Muscle of back (tissue), 13 donors: ENCODE measurements around the gene ACTA2. TPM values are rescaled to one million over a fixed set of nuclear protein-coding genes. Genes with fewer than 3 reads are reported as not detected.

Experiments used
- DNase-seq, 3 donors: peaks; one replicate each; pipeline versions ENCODE4 v3.0.0 to v3.0.0-alpha.2; 2013
- long read RNA-seq, 9 donors: transcript quantifications; one replicate each; lab custom pipeline, GENCODE V29; 2026
- polyA plus RNA-seq, 10 donors: library from polyadenylated mRNA; unstranded; fragments of 120-200 nt; gene quantifications; one replicate each; pipeline ENCODE4 v1.2.1, GENCODE V29; 2013; ENCODE audit not compliant: insufficient read length in 10 of 10

The ACTA2 gene
- polyA plus RNA-seq = 100 to 1,000 TPM; 225 to 305 (median 232) TPM
- long read RNA-seq, donor 1, transcript ACTA2-201 (9 exons, 1,349 nt) = major isoform, 28 of 106 reads
- long read RNA-seq, donor 1, partial matches to known transcripts = 69 of 106 reads
- long read RNA-seq, donor 1, other reads (novel, unspliced or antisense) = 5 of 106 reads
- long read RNA-seq, donor 2, transcript ACTA2-201 (9 exons, 1,349 nt) = major isoform, 39 of 87 reads
- long read RNA-seq, donor 2, partial matches to known transcripts = 45 of 87 reads
- long read RNA-seq, donor 2, other reads (novel, unspliced or antisense) = 0 of 87 reads
- long read RNA-seq, donor 3 = 0 reads
- long read RNA-seq, donor 4, transcript ACTA2-201 (9 exons, 1,349 nt) = major isoform, 38 of 78 reads
- long read RNA-seq, donor 4, partial matches to known transcripts = 37 of 78 reads
- long read RNA-seq, donor 4, other reads (novel, unspliced or antisense) = 0 of 78 reads
- long read RNA-seq, donor 5, transcript ACTA2-206 (3 exons, 762 nt) = minor isoform, 5 of 136 reads
- long read RNA-seq, donor 5, transcript ACTA2-201 (9 exons, 1,349 nt) = major isoform, 43 of 136 reads
- long read RNA-seq, donor 5, partial matches to known transcripts = 86 of 136 reads
- long read RNA-seq, donor 5, other reads (novel, unspliced or antisense) = 0 of 136 reads
- long read RNA-seq, donor 6, transcript ACTA2-201 (9 exons, 1,349 nt) = major isoform, 51 of 111 reads
- long read RNA-seq, donor 6, partial matches to known transcripts = 48 of 111 reads
- long read RNA-seq, donor 6, other reads (novel, unspliced or antisense) = 10 of 111 reads
- long read RNA-seq, donor 7, transcript ACTA2-206 (3 exons, 762 nt) = minor isoform, 5 of 100 reads
- long read RNA-seq, donor 7, transcript ACTA2-201 (9 exons, 1,349 nt) = major isoform, 39 of 100 reads
- long read RNA-seq, donor 7, partial matches to known transcripts = 51 of 100 reads
- long read RNA-seq, donor 7, other reads (novel, unspliced or antisense) = 0 of 100 reads
- long read RNA-seq, donor 8, transcript ACTA2-201 (9 exons, 1,349 nt) = major isoform, 31 of 66 reads
- long read RNA-seq, donor 8, partial matches to known transcripts = 32 of 66 reads
- long read RNA-seq, donor 8, other reads (novel, unspliced or antisense) = 0 of 66 reads
- long read RNA-seq, donor 9, transcript ACTA2-201 (9 exons, 1,349 nt) = major isoform, 6 of 6 reads
- long read RNA-seq, donor 9, partial matches to known transcripts = 0 of 6 reads
- long read RNA-seq, donor 9, other reads (novel, unspliced or antisense) = 0 of 6 reads

- DNase-seq = peak in 2 of 3 donors; percentile 84 to 86
Observed at GRCh38 chr10:88952647-88953111, at the start of gene ACTA2. TSS of gene ACTA2 (minus strand) at chr10:88952773. CDS start at chr10:88948930, 3,843 bp downstream.

DNA sequence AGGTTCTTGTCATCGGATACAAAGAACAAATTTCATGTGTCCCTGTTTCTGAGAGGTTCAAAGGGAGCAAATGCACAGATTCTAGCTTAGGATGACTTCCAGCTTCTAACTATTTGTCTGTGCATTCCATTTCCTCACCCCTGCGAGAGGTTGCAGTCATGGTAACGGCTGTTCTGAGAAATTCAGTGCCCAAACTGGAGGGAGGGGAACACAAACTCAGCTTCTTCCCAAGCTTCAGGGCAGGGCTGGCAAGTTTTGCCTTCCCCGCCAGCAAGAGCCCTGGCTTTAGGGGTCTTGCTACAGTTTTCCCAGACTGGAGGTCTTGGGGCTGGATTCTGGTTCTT, 49.1 kb upstream of the ACTA2 start:
- no peak for DNase-seq

DNA sequence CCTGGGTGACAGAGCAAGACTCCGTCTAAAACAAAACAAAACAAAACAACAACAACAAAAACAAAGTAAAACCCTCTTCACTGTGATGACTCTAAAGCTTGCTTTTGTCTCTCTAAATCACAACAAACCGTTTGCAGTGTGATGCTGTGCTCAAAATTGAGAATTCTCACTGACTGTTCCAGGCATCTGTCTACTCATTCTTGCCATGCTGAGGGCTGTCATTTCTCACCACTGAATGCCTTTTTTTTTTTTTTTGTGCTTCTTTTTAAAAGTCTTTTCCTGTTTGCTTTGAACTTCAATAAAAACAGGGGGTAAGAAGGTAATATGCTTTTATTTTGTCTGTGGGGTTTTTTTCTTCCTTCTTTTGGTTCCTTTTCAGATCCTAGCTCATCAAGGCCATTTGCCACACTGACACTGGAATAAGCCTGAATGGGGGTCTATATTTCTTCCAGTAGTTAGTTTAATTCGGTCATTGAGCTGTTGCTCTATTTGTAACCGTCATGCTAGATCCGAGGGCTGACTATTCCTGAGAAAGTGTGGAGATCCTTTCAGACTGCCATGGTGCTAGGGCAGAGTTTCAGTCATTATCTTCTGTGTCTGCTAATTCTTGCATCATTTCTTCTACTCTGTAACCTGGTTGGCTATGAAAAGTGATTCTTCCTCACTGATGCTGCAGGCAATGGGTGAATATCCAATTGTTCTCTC, 48.6 kb upstream of the ACTA2 start:
- no peak for DNase-seq

- peak in 1 of 3 donors; percentile 59 for DNase-seq
Observed at GRCh38 chr10:88999625-89000024, 47.1 kb upstream of the ACTA2 start.

DNA sequence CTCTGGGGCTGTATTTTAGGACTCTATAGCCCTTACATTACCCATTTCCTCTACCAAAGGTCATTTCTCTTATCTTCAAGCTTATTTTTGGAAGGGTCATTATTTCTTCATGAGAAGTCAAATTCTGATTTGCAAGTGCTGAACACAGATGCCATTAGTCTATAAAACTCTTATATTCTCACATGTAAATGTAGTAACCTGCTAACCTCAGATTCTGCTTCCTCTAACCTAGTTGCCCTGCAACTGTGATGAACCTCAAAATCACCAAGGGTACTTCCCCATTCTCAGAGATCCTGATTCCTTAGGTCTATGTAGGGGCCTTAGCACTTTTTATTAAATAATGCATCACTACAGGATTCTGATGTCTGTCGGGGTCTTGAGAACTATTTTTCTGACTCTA, 44.4 kb upstream of the ACTA2 start:
- DNase-seq = no peak

DNA sequence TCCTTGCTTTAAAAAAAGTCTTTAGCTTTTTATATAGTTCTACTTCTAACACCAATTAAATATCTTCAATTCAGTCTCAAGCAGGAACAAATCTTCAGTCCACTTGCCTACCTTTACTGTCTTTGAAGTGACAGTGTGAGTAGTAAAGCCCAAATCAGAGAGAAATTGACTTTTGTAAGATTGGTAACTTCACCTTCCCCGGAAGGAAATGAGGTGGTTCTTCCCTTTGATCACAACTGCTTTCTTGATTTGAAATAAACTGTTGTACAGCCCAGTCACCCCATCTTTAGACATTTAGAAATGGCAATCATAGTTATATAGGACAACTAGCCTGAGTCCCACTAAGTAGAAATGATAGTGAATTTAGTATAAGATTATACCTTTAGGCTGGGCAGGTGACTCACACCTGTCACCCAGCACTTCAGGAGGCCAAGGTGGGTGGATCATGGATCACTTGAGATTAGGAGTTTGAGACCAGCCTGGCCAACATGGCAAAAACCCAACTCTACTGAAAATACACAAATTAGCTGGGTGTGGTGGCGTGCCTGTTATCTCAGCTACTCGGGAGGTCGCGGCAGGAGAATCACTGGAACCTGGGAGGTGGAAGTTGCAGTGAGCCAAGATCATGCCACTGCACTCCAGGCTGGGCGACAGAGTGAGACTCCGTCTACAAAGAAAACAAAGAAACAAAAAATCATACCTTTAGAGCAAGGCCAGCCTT, 42.7 kb upstream of the ACTA2 start:
- no peak for DNase-seq

GRCh38 chr10:88994019-88994418, 41.4 kb upstream of the ACTA2 start:
- DNase-seq = no peak

DNA sequence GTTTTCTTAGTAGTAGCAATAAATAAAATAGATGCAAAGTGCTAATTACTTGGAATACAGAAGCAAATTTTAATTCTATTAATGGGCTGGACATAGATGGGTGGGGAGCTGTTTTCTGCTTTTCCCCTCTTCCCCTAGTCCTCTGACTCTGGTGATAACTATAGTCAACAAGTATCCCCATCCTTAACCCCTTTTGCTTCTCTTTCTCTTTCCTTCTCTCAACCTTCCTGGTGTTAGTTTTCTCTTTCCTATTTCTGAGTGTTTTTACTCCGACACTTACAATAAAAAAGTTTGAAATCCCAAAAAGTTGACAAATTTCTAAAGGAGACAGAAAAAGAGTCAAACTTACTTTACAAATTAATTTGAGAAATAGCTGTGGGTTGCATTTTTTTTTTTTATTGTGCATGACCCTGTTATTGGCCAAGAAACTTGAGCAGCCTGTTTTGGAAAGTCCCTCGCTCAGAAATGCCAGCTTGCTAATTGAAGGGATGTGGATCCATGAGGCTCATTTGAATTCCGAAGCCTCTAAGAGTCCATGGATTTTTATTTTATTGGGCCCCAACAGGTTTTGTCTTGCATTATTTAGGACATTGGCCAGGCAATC, 40.5 kb upstream of the ACTA2 start:
- DNase-seq = no peak

GRCh38 chr10:88991899-88992320, 39.3 kb upstream of the ACTA2 start:
- DNase-seq = no peak

- peak; percentile 66 to 93 (median 82) for DNase-seq
Observed at GRCh38 chr10:88991161-88991898, 38.8 kb upstream of the ACTA2 start.

DNA sequence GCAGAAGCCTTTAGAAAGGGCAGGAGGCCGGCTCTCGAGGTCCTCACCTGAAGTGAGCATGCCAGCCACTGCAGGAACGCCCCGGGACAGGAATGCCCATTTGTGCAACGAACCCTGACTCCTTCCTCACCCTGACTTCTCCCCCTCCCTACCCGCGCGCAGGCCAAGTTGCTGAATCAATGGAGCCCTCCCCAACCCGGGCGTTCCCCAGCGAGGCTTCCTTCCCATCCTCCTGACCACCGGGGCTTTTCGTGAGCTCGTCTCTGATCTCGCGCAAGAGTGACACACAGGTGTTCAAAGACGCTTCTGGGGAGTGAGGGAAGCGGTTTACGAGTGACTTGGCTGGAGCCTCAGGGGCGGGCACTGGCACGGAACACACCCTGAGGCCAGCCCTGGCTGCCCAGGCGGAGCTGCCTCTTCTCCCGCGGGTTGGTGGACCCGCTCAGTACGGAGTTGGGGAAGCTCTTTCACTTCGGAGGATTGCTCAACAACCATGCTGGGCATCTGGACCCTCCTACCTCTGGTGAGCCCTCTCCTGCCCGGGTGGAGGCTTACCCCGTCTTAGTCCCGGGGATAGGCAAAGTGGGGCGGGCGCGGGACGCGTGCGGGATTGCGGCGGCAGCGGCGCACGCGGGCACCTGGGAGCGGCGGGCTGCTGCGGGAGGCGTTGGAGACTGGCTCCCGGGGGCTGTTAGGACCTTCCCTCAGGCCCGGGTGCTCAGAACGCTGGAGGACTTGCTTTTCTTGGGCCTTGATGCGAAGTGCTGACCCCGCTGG, 38.0 kb upstream of the ACTA2 start, which contains the start of gene FAS:
Gene FAS (plus strand): TSS at position 415 of the 777 bp plus-strand sequence. CDS start 79 bp downstream, at position 494.
- DNase-seq = peak in 2 of 3 donors; percentile 61 to 87

DNA sequence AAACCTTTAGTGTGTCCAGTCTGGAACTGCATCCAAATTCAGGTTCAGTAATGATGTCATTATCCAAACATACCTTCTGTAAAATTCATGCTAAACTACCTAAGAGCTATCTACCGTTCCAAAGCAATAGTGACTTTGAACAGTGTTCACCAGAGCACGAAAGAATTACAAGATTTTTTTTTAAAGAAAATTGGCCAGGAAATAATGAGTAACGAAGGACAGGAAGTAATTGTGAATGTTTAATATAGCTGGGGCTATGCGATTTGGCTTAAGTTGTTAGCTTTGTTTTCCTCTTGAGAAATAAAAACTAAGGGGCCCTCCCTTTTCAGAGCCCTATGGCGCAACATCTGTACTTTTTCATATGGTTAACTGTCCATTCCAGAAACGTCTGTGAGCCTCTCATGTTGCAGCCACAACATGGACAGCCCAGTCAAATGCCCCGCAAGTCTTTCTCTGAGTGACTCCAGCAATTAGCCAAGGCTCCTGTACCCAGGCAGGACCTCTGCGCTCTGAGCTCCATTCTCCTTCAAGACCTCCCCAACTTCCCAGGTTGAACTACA, 37.3 kb upstream of the ACTA2 start:
- peak; percentile 57 to 88 (median 61) for DNase-seq

DNA sequence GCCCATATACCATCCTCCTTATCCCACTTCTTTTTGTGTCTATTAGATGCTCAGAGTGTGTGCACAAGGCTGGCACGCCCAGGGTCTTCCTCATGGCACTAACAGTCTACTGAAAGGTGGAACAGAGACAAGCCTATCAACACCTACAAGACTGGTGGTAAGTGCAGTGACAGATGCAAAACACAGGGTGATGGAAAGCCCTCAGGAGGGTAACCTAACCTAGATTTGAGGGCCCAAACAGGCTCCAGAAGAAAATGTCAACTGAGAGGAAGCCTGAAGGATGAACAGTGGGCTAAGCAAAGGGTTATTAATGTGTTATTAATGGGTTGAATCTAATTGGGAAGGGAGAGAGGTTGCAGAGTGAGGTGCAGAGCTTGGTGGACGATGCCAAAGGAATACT, 36.9 kb upstream of the ACTA2 start:
- no peak for DNase-seq

DNA sequence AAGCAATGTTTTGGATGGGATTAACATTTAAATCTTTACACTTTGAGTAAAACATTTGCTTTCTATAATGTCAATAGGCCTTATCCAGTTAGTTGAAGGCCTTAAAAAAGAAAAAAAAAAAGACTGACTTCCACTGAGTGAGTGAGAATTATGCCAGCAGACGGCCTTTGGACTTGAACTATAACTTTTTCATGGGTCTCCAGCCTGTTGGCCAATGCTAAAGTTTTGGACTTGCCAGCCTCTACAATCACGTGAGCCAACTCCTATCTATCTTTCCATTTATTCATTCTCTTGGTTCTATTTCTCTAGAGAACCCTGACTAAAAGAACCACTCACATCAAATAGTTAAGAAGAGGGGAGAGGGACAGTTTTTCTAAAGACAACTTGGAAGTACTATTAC, 35.3 kb upstream of the ACTA2 start:
- no peak for DNase-seq

GRCh38 chr10:88987243-88987725, 34.7 kb upstream of the ACTA2 start:
- no peak for DNase-seq

DNA sequence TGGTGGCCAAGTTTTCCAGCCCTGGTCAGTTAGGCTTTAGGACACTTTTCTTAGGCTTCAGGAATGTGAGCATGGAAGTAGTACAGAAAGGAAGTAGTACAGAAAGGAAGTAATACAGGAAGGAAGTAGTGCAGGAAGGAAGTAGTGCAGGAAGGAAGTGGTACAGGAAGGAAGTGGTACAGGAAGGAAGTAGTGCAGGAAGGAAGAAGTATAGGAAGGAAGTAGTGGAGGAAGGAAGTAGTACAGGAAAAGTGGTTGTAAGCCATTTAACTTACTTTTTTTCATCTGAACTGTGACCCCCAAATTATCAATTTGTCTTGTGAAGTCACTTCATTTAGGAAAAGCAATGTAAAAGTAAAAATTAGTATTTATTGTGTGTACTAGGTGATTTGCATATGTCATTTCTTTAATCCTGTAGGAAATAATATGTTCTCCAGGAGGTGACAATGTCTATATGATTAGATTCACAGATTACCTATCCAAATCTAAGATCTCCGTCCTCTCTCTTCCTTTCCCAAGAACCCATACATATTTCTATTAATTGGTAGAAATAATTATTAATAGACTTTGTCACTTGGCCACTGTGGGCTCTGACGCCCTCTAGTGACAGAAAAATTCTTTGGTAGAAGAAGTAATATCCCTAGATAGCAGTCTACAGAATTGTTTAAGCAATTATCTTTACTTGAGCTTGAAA, 34.1 kb upstream of the ACTA2 start:
- peak in 2 of 3 donors; percentile 53 to 66 for DNase-seq

DNA sequence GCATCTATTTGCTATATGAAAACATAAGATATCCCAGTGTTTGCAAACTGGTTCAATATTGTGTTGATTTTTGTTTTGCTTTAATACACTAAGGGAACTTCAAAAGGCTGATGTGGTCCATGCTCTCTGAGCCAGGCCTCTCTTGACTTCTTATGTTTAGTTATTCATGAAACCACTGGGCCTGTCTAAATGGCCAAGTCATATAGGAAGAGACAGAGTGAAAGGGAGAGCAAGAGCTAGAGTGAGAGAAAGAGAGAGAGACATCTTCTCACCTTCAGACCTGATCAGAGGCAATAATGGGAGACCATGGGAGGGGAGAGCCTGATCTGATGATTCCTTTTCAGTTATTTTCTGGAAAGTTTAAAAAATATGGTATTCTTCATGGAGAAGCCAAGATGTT, 32.0 kb upstream of the ACTA2 start:
- no peak for DNase-seq
